ENCODE measurements around the gene UQCR10. TPM values are rescaled to one million over a fixed set of nuclear protein-coding genes. Genes with fewer than 3 reads are reported as not detected.
A peak's percentile ranks its signal among the peaks of the same experiment; 100 is the strongest.

UQCR10 gene
- polyA plus RNA-seq, 3 donors = 135 to 165 (median 142) TPM

- no peak for DNase-seq (ENCODE audit: extremely low read depth in 1 of 11, low read depth in 9 of 11, low spot score in 4 of 11)
These were observed 38.0 kb upstream of the UQCR10 start for GRCh38 chr22:29729161-29729560.

GRCh38 chr22:29731058-29731850, 35.9 kb upstream of the UQCR10 start:
- DNase-seq (ENCODE audit: extremely low read depth in 1 of 11, low read depth in 9 of 11, low spot score in 4 of 11) = no peak

GRCh38 chr22:29732883-29733282, 34.3 kb upstream of the UQCR10 start:
- DNase-seq (ENCODE audit: extremely low read depth in 1 of 11, low read depth in 9 of 11, low spot score in 4 of 11) = no peak

DNA sequence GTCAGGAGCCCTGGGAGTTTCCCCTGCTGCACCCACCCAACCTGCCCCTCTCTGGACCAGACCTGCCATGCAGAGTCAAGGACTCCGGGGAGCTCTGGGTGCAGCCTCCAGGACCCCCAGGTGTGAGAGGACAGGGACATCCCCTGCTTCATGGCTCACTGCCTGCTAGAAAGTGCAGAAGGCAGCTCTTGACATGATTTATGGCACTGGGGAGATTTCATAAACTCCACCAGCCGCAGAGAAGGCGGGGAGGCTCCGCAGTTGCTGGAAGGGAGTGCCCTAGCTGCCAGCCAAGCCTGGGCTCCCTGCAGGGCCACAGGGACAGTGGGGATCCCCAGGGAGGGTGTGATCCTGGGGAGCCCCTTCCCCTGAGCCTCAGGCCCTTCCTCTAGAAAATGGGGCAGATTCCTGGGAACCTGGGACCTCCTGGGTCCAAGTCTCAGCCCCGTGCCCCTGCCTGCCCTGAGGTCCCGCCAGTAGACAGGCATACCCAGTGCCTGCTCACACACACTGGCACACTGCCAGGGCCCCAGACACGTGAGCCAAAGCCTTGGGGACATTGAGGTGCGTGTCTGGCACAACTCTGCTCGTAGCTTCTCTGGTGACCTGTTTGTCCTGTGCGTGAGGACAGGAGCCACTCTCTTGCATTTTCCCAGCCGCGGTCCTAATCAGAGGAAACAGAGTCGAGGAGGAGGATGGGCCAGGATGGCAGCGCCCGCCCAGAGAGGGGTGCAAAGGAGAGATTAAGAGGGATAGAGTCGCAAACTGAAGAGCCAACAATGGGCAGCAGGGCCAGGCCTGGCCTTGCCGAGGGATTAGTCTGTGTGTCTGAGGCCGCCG, 33.6 kb upstream of the UQCR10 start:
- DNase-seq (ENCODE audit: extremely low read depth in 1 of 11, low read depth in 9 of 11, low spot score in 4 of 11) = peak in 9 of 11 donors; percentile 17 to 69 (median 50)

- no peak for DNase-seq (ENCODE audit: extremely low read depth in 1 of 11, low read depth in 9 of 11, low spot score in 4 of 11)
These were observed 32.8 kb upstream of the UQCR10 start for GRCh38 chr22:29734406-29734805.

GRCh38 chr22:29734838-29735237, 32.3 kb upstream of the UQCR10 start:
- no peak for DNase-seq (ENCODE audit: extremely low read depth in 1 of 11, low read depth in 9 of 11, low spot score in 4 of 11)

DNA sequence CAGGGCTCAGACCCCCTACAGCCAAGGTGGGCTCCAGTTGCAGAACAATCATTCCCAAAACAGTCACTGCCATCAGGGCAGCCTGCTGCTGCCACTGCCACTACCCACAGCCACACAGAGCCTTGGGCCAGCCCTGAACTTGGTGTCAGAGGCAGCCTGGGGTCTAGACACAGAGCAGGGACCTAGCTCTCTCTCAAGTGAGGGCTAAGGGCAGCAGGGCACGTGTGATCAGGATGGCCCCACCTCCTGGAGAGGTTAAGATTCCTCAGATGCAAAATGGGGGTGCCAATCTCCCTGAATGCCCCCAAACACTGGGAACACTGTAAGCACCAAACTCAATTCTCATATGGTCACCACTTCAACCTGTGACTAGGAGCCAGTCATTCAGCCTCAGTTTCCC, 31.8 kb upstream of the UQCR10 start:
- DNase-seq (ENCODE audit: extremely low read depth in 1 of 11, low read depth in 9 of 11, low spot score in 4 of 11) = no peak

DNA sequence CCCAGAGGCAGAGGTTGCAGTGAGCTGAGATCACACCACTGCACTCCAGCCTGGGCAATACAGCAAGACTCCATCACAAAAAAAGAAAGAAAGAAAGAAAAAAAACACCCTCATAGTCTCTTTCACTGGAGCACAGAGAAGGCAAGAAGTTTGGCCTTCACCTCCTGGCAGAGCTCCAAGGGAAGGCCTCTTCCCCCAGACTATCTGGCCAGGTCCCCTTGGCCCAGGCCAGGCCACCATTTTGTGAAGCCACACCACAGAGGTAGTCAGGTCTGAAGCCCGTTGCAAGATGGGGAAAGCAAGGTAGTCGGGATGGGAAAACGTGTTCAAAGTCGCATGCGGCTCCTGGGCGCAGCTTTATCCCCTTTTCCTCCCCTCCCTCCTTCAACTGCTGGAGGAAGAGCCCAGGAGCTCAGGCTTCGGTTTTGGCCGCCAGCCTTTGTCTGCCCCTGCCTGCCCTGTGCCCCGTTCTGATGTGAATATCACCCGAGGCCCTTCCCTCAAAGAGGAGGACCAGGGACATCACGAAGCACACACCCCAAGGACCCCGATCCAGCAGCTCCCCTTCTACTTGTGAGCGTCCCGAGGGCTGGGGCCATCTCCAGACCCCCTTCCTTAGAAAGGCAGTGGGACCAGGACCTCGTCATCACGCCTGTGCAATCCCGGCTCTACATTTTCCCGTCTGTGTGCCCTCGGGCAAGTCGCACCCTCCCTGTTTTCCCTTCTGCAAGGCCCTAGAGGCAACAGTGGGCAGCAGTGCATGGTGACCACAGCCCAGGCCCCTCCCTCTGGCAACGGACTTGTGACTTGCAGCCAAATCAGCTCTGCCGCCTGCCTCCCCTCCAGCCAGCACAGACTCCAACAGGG, 29.7 kb upstream of the UQCR10 start:
- DNase-seq (ENCODE audit: extremely low read depth in 1 of 11, low read depth in 9 of 11, low spot score in 4 of 11) = no peak

- DNase-seq (ENCODE audit: extremely low read depth in 1 of 11, low read depth in 9 of 11, low spot score in 4 of 11) = no peak
These were observed 28.9 kb upstream of the UQCR10 start for GRCh38 chr22:29738118-29738815.

DNA sequence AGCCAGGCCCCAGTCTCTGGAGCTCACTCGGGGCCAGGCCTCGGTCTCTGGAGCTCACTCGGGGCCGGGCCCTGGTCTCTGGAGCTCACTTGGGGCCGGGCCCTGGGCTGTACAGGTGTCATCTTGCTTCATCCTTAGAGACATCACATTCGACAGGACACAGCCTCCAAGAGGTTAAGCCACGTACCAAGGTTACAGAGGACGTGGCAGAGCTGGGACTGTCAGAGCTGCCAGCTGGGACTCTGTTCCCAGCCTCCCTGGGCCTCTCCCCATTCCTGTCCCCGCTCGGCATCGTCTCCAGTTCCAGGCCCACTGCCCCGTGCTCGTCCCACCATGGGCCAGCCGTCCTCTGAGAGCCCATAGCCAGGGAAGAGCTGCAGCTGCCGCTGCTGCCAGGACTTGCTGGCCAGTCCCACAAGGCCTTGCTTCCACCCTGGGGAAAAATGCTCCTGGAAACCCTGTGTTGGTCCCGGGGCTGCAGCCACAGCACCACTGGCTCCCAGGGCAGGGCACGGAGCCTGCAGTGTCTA, 27.8 kb upstream of the UQCR10 start:
- no peak for DNase-seq (ENCODE audit: extremely low read depth in 1 of 11, low read depth in 9 of 11, low spot score in 4 of 11)

- DNase-seq (ENCODE audit: extremely low read depth in 1 of 11, low read depth in 9 of 11, low spot score in 4 of 11) = no peak
These were observed 27.0 kb upstream of the UQCR10 start for GRCh38 chr22:29740216-29740615.

DNA sequence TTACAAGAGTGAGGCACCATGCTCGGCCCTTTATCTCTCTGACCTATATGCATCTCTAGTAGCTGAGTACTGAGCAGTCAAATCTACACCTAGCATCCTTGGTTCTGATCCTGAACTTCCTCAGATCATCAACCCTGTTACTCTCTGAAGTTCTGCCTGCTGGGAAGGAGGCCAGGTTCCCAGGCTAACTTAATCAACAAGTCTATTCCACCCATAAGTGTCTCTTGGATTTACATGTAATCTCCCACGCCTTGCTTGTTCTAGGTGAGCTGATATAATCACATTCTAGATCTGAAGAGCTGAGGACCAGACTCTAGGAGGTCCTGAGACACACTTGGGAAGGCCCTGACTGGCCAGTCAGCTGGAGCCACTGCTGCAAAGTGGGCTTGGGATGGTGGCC, 25.2 kb upstream of the UQCR10 start:
- DNase-seq (ENCODE audit: extremely low read depth in 1 of 11, low read depth in 9 of 11, low spot score in 4 of 11) = no peak

DNA sequence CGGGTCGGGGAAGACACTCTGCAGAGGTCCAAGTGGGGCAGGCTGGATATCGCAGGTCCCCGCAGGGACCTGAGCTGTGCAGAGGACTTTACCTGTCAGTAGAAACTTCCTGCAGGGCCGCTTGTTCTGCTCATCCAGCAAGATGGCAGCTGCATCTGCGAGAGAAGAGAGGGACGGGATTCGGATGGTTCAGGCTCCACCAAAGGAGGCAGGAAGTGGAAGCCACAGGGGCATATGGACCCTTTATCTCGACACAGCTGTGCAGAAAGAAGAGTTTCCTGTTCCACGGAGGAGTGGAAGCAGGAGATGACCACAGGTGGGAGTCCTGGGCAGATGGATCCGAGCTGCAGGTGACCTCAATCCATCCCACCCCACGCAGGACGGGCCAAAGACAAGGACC, 24.8 kb upstream of the UQCR10 start:
- DNase-seq (ENCODE audit: extremely low read depth in 1 of 11, low read depth in 9 of 11, low spot score in 4 of 11) = no peak

- DNase-seq (ENCODE audit: extremely low read depth in 1 of 11, low read depth in 9 of 11, low spot score in 4 of 11) = no peak
These were observed 22.3 kb upstream of the UQCR10 start for GRCh38 chr22:29744902-29745301.

- DNase-seq (ENCODE audit: extremely low read depth in 1 of 11, low read depth in 9 of 11, low spot score in 4 of 11) = no peak
These were observed 19.3 kb upstream of the UQCR10 start for GRCh38 chr22:29747832-29748231.

GRCh38 chr22:29748248-29748893, 18.8 kb upstream of the UQCR10 start:
- no peak for DNase-seq (ENCODE audit: extremely low read depth in 1 of 11, low read depth in 9 of 11, low spot score in 4 of 11)

DNA sequence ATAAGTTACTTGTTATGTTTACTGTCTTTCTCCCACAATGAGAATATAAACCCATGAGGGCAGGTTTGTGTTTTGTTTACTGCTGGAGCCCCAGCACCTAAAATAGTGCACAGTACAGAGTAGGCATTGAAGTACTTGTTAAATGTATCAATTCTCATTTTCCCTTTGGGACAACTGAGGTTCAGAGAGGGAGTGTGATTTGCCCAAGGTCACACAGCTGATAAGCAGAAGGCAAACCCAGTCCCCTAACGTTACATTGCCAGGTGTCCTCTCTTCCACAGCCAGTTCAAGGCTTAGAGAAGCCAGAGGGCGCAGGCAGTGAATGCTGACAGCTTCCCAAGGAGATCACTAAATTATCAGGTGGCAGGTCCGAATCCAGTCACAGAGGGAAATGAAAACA, 17.1 kb upstream of the UQCR10 start:
- DNase-seq (ENCODE audit: extremely low read depth in 1 of 11, low read depth in 9 of 11, low spot score in 4 of 11) = no peak

Data from renal cortex interstitium (tissue), 11 donors.